ENCODE results near the gene EIF2S1. TPM values are rescaled to one million over a fixed set of nuclear protein-coding genes. Genes with fewer than 3 reads are reported as not detected.

The EIF2S1 gene
- polyA plus RNA-seq, 2 of the 4 experiments (the other 2 are of a cell fraction): 385 to 393 TPM

DNA sequence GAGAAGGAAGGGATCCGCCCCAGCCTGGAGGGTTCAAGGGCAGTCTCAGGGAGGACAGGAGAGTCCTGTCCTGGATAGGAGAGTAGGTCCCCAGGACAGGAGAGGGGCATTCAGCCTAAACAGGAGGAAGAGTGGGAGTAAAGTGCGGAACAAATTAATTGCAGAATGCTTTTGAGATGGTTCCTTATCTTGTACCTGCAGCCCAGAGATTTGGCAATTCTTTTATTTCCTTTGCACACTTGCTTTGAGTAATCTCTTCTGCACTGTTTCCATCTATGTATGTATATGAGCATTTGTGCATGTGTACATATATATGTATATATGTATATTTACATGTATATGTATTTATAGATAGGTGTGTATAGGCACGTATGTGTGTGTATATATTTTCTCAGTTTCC, 29.1 kb downstream of the EIF2S1 start (continued):
- no peak for TF ChIP-seq PBX3 (IDR thresholded peaks at IDR 0.05)
- TF ChIP-seq JUN (IDR thresholded peaks at IDR 0.05): no peak
- TF ChIP-seq HOXB5 (CRISPR knock-in tag; IDR thresholded peaks at IDR 0.05): no peak

DNA sequence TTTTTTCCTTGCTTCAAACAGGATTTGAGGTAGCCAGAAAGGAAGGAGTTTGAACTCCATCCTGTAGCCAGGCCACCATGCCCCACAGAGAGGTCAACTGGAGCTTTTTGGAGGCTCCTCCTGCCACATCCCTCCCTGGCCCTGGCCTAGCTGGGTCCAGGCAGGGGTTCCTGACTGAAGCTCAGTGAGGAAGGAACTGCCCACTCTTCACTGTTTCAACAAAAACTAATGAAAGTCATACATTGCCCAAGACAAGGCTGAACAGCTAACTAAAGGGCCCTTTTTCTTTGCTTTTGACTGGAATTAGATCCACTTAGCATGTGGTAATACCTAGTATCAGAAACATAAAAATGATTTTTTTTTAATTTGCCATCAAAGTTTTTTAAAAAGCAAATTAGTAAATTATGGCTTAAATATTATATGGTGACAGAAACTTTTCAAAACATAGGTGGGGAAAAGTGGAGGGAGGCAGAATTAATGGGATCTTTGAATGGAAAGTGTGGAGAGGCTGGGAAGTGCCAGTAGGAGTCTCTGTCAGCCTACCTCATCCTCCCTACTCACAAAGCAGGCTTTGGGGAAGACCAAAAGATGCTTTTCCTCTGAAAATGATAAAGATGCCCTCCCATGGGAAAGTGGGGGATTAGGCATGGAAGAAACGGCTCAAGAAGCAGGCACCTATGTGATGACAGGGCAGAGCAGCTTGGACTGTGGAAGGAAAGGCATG, 29.8 kb downstream of the EIF2S1 start:
- no peak for ATAC-seq

GRCh38 chr14:67391268-67391667, 31.1 kb downstream of the EIF2S1 start:
- 78% methylated on average over 6 of the region's 6 CpGs for WGBS (ENCODE audit: missing lambda C conversion rate)
- H3K4me3 ChIP-seq: no peak overlapping the region
- ChIA-PET CTCF (interaction anchor here (1.1 to 2.7 kb wide), 4 partner anchors 9 to 313 kb away, joined by 3 to 6 read pairs (median 4); partner anchors contain the start of genes ATP6V1D and EIF2S1), POLR2A (no interaction called here)
- H3K4me1 ChIP-seq: no peaks in the 10 kb centered on the region
- ATAC-seq (peak in 1 of 2 experiments; percentile 22; a peak in 3 of 6 replicates), FAIRE-seq (no peak), DNase-seq (ENCODE audit: low read depth in 1 of 2, low spot score in 1 of 2) (no peak)
- no peak overlapping the region for H3K27ac ChIP-seq
- H3K4me2 ChIP-seq: no peak overlapping the region
- H3K9me3 ChIP-seq: no peaks in the 10 kb centered on the region
- TF ChIP-seq BHLHE40 (IDR thresholded peaks at IDR 0.05; ENCODE audit: low read depth, low read length) (no peak), SREBF2 (IDR thresholded peaks at IDR 0.05) (no peak), CHD2 (IDR thresholded peaks at IDR 0.05; ENCODE audit: low read length, partially characterized antibody) (no peak), ZC3H11A (IDR thresholded peaks at IDR 0.05) (no peak), KDM1A (IDR thresholded peaks at IDR 0.05; ENCODE audit: low read depth) (no peak), FOSL2 (IDR thresholded peaks at IDR 0.05) (no peak), FOSL2 (CRISPR knock-in tag; IDR thresholded peaks at IDR 0.05) (no peak), NR3C1 (IDR thresholded peaks at IDR 0.05) (no peak), HEYL (CRISPR knock-in tag; IDR thresholded peaks at IDR 0.05) (no peak), NFE2L2 (conservative IDR thresholded peaks at IDR 0.05; ENCODE audit: low read length) (no peak), ZNF302 (CRISPR knock-in tag; IDR thresholded peaks at IDR 0.05) (no peak), TP53 (CRISPR knock-in tag; IDR thresholded peaks at IDR 0.05) (no peak), HMGXB4 (CRISPR knock-in tag; IDR thresholded peaks at IDR 0.05; ENCODE audit: borderline replicate concordance) (no peak)

More for the DNA sequence above, 29.8 kb downstream of the EIF2S1 start:
- Histone ChIP-seq H3K4me1 (no peaks in the 10 kb centered on the region), H3K27ac (no peak overlapping the region), H3K4me2 (no peak overlapping the region), H3K4me3 (no peak overlapping the region), H3K9me3 (no peaks in the 10 kb centered on the region)
- no peak for DNase-seq (ENCODE audit: low read depth in 1 of 2, low spot score in 1 of 2)
- TF ChIP-seq PHF8 (IDR thresholded peaks at IDR 0.05; ENCODE audit: borderline replicate concordance, low read depth) (no peak), HOXB13 (CRISPR knock-in tag; IDR thresholded peaks at IDR 0.05; ENCODE audit: low read depth) (no peak), PBX3 (IDR thresholded peaks at IDR 0.05) (no peak), ESRRA (IDR thresholded peaks at IDR 0.05; ENCODE audit: borderline replicate concordance, low read length) (no peak), SREBF2 (IDR thresholded peaks at IDR 0.05) (no peak), ZSCAN20 (CRISPR knock-in tag; IDR thresholded peaks at IDR 0.05) (no peak), CHD2 (IDR thresholded peaks at IDR 0.05; ENCODE audit: low read length, partially characterized antibody) (no peak), RFX5 (IDR thresholded peaks at IDR 0.05) (no peak), SMC3 (IDR thresholded peaks at IDR 0.05) (no peak), ZNF302 (CRISPR knock-in tag; IDR thresholded peaks at IDR 0.05) (no peak), NFE2L2 (conservative IDR thresholded peaks at IDR 0.05; ENCODE audit: low read length) (no peak), MYC (IDR thresholded peaks at IDR 0.05; ENCODE audit: borderline replicate concordance, low read length) (no peak), ATOH8 (CRISPR knock-in tag; IDR thresholded peaks at IDR 0.05; ENCODE audit: low read depth) (no peak), FOXS1 (CRISPR knock-in tag; IDR thresholded peaks at IDR 0.05) (no peak), JUN (IDR thresholded peaks at IDR 0.05) (no peak), CHD4 (IDR thresholded peaks at IDR 0.05; ENCODE audit: borderline replicate concordance) (no peak)
- TF ChIP-seq, protein P1, sequence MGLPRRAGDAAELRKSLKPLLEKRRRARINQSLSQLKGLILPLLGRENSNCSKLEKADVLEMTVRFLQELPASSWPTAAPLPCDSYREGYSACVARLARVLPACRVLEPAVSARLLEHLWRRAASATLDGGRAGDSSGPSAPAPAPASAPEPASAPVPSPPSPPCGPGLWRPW (IDR thresholded peaks at IDR 0.05): no peak
- TF ChIP-seq, protein P2, sequence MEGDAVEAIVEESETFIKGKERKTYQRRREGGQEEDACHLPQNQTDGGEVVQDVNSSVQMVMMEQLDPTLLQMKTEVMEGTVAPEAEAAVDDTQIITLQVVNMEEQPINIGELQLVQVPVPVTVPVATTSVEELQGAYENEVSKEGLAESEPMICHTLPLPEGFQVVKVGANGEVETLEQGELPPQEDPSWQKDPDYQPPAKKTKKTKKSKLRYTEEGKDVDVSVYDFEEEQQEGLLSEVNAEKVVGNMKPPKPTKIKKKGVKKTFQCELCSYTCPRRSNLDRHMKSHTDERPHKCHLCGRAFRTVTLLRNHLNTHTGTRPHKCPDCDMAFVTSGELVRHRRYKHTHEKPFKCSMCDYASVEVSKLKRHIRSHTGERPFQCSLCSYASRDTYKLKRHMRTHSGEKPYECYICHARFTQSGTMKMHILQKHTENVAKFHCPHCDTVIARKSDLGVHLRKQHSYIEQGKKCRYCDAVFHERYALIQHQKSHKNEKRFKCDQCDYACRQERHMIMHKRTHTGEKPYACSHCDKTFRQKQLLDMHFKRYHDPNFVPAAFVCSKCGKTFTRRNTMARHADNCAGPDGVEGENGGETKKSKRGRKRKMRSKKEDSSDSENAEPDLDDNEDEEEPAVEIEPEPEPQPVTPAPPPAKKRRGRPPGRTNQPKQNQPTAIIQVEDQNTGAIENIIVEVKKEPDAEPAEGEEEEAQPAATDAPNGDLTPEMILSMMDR (IDR thresholded peaks at IDR 0.05): no peak
- WGBS (ENCODE audit: missing lambda C conversion rate): 73% methylated on average over 1 of the region's 1 CpG
- FAIRE-seq: no peak
- POLR2A ChIA-PET: interaction anchor here (0.7 kb wide), 1 partner anchor 24 kb away, joined by 4 read pairs; no protein-coding TSS in a partner anchor
- CTCF ChIA-PET: interaction anchor here (1.2 to 2.7 kb wide), 3 partner anchors 16 to 314 kb away, joined by 3 to 6 read pairs (median 3); partner anchors contain the start of gene PLEK2

All from A549 (cell line).